Nephron (organoid): ENCODE data around the gene ME3.
"Not testable (repeated sequence)": the region's sequence is repeated elsewhere in the genome, so short reads cannot be mapped to it uniquely, and the experiment has no call there.

Source experiments
- H3K27ac Mint-ChIP-seq, 3 experiments: 2 replicates each; pipeline ENCODE4 v1.8.0; 2020; ENCODE audit warnings: mixed read lengths in 3 of 3, mild to moderate bottlenecking in 2 of 3, moderate library complexity in 1 of 3
- H3K27me3 Mint-ChIP-seq: 2 replicates; pipeline ENCODE4 v1.8.0; 2021; ENCODE audit warnings: low read depth, mild to moderate bottlenecking, moderate library complexity, mixed read lengths
- H3K36me3 Mint-ChIP-seq: 2 replicates; pipeline ENCODE4 v1.8.0; 2020; ENCODE audit warnings: low read depth, mixed read lengths
- H3K4me1 Mint-ChIP-seq: 2 replicates; pipeline ENCODE4 v1.8.0; 2020; ENCODE audit warnings: mixed read lengths
- H3K4me3 Mint-ChIP-seq, 3 experiments: 2 replicates each; pipeline ENCODE4 v1.8.0; 2020; ENCODE audit warnings: mild to moderate bottlenecking in 3 of 3, mixed read lengths in 3 of 3, moderate library complexity in 2 of 3
- H3K9me3 Mint-ChIP-seq: 2 replicates; pipeline ENCODE4 v1.8.0; 2020; ENCODE audit warnings: mixed read lengths
- TF ChIP-seq, protein P1 (sequence below), 3 experiments: fragments of 200-600 bp; sonication (generic); IDR thresholded peaks; one replicate each; pipeline ENCODE4 v1.5.0; 2021; ENCODE audit warnings: antibody characterized with exemption in 3 of 3; ENCODE audit not compliant: unreplicated experiment in 3 of 3

The ME3 gene

DNA sequence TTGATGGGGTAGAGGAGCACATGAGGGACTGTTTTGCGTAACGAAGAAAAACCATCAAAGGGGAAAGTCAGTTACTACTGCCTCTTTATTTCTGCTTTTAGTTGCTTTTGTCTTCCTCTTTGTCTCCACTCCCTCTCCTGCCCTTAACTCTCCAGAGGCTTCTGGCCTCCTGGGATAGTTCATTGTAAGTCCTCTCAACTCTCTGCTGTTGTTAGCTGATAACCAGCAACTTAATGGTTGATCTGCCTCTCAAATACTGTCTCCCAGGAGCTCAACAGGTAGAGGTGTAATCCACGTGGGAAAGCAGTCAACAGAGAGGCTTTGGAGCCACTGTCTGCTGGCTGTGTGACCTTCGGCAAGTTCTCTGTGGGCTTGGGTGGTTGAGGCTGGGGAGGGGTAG is 250.5 kb downstream of the ME3 start:
- Mint-ChIP-seq H3K27me3 (no peaks in the 10 kb centered on the region), H3K4me3 (no peak overlapping the region), H3K36me3 (peaks cover 4% of the 10 kb centered on the region), H3K27ac (no peak overlapping the region), H3K9me3 (peaks cover 7% of the 10 kb centered on the region), H3K4me1 (peaks cover 5% of the 10 kb centered on the region)
- TF ChIP-seq, protein P1, sequence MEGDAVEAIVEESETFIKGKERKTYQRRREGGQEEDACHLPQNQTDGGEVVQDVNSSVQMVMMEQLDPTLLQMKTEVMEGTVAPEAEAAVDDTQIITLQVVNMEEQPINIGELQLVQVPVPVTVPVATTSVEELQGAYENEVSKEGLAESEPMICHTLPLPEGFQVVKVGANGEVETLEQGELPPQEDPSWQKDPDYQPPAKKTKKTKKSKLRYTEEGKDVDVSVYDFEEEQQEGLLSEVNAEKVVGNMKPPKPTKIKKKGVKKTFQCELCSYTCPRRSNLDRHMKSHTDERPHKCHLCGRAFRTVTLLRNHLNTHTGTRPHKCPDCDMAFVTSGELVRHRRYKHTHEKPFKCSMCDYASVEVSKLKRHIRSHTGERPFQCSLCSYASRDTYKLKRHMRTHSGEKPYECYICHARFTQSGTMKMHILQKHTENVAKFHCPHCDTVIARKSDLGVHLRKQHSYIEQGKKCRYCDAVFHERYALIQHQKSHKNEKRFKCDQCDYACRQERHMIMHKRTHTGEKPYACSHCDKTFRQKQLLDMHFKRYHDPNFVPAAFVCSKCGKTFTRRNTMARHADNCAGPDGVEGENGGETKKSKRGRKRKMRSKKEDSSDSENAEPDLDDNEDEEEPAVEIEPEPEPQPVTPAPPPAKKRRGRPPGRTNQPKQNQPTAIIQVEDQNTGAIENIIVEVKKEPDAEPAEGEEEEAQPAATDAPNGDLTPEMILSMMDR (IDR thresholded peaks at IDR 0.05; ENCODE audit: unreplicated experiment in 3 of 3): no peak

DNA sequence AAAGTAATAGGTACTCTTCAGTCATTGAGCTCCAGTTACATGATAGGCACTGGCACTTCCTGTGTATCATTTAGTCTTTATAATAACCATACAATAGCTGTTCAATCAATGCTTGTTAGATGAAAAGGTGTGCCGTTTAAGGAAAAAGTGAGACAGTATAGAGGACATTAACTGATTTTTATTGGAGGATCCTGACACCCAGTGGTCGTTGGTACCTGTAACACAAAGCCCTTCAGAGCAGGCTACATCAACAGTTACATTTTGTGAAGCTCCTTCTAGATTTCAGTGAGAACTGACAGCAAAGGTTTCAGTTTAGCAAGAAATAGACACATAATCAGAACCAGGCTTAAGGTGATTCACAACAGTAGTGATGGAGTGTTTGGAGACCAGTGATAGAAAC is 253.5 kb downstream of the ME3 start:
- Mint-ChIP-seq H3K36me3 (no peaks in the 10 kb centered on the region), H3K4me1 (peaks cover 5% of the 10 kb centered on the region), H3K9me3 (no peaks in the 10 kb centered on the region), H3K4me3 (no peak overlapping the region), H3K27me3 (no peaks in the 10 kb centered on the region), H3K27ac (no peak overlapping the region)
- TF ChIP-seq, protein P1 (IDR thresholded peaks at IDR 0.05; ENCODE audit: unreplicated experiment in 3 of 3): peak in 2 of 3 experiments; percentile 11 to 15

- H3K27me3 Mint-ChIP-seq: no peaks in the 10 kb centered on the region
- H3K9me3 Mint-ChIP-seq: no peaks in the 10 kb centered on the region
- no peak overlapping the region for H3K4me3 Mint-ChIP-seq
- TF ChIP-seq, protein P1 (IDR thresholded peaks at IDR 0.05; ENCODE audit: unreplicated experiment in 3 of 3): no peak
- no peak overlapping the region for H3K27ac Mint-ChIP-seq
- H3K36me3 Mint-ChIP-seq: no peaks in the 10 kb centered on the region
- H3K4me1 Mint-ChIP-seq: peaks cover 4% of the 10 kb centered on the region
These were observed 253.9 kb downstream of the ME3 start for GRCh38 chr11:86418513-86418912.

- TF ChIP-seq, protein P1 (IDR thresholded peaks at IDR 0.05; ENCODE audit: unreplicated experiment in 3 of 3): no peak
- Mint-ChIP-seq H3K36me3 (no peaks in the 10 kb centered on the region), H3K4me1 (no peaks in the 10 kb centered on the region), H3K27ac (no peak overlapping the region), H3K4me3 (no peak overlapping the region), H3K9me3 (no peaks in the 10 kb centered on the region), H3K27me3 (peaks cover 3% of the 10 kb centered on the region)
These were observed 254.3 kb downstream of the ME3 start for GRCh38 chr11:86418106-86418505.

DNA sequence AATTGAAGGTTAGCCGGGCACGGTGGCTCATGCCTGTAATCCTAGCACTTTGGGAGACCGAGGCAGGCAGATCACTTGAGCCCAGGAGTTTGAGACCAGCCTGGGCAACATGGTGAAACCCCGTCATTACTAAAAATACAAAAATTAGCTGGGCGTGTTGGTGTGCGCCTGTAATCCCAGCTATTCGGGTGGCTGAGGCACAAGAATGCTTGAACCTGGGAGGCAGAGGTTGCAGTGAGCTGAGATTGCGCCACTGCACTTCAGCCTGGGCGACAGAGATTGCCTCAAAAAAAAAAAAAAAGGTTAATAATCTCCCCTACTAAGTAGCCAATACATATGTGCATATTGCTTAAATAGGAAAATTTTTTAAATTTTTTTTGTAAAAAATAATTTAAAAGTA is 255.5 kb downstream of the ME3 start:
- not testable (repeated sequence) for H3K9me3 Mint-ChIP-seq, H3K27ac Mint-ChIP-seq, H3K4me1 Mint-ChIP-seq, H3K4me3 Mint-ChIP-seq, H3K36me3 Mint-ChIP-seq, H3K27me3 Mint-ChIP-seq

- Mint-ChIP-seq H3K4me1 (no peaks in the 10 kb centered on the region), H3K9me3 (no peaks in the 10 kb centered on the region), H3K4me3 (no peak overlapping the region), H3K27me3 (peaks cover 4% of the 10 kb centered on the region), H3K36me3 (no peaks in the 10 kb centered on the region), H3K27ac (no peak overlapping the region)
- TF ChIP-seq, protein P1 (IDR thresholded peaks at IDR 0.05; ENCODE audit: unreplicated experiment in 3 of 3): no peak
These were observed 255.9 kb downstream of the ME3 start for GRCh38 chr11:86416494-86416893.
